GM23338 (cell line): ENCODE results near the gene RNU6-9.

ENCODE experiments used
- CREB1 ChIP-seq: fragments of 250-450 bp; sonication (Bioruptor Pico); IDR thresholded peaks from 2 replicates; pipeline ENCODE4 v1.5.0; 2020; ENCODE audit warnings: low read depth, mild to moderate bottlenecking, moderate library complexity
- EZH2 ChIP-seq: fragments of 200-600 bp; sonication (generic); IDR thresholded peaks from one replicate; pipeline ENCODE4 v1.8.0; 2017; ENCODE audit warnings: antibody characterized with exemption, mild to moderate bottlenecking, low read depth; ENCODE audit not compliant: unreplicated experiment
- EZH2phosphoT487 ChIP-seq: fragments of 200-600 bp; sonication (generic); IDR thresholded peaks from one replicate; pipeline ENCODE4 v1.8.1; 2018; ENCODE audit warnings: antibody characterized with exemption; ENCODE audit not compliant: unreplicated experiment
- JUNB ChIP-seq: IDR thresholded peaks from one replicate; pipeline ENCODE4 v1.6.1; 2016; ENCODE audit warnings: antibody characterized with exemption; ENCODE audit not compliant: unreplicated experiment
- POLR2AphosphoS5 ChIP-seq: IDR thresholded peaks from 2 replicates; pipeline ENCODE4 v1.6.1; 2016; ENCODE audit warnings: antibody characterized with exemption, low read depth
- ZNF114 ChIP-seq: fragments of 250-450 bp; sonication (Bioruptor Pico); IDR thresholded peaks from 2 replicates; pipeline ENCODE4 v1.5.0; 2020; ENCODE audit warnings: mild to moderate bottlenecking, moderate library complexity
- ZNF331 ChIP-seq: fragments of 250-450 bp; sonication (Bioruptor Pico); IDR thresholded peaks from 2 replicates; pipeline ENCODE4 v1.5.0; 2020; ENCODE audit warnings: low read depth, mild to moderate bottlenecking, moderate library complexity
- TF ChIP-seq, protein P1 (sequence below), 2 experiments: fragments of 200-600 bp in 1 of 2; sonication (generic) in 1 of 2; conservative IDR thresholded peaks; 2 replicates each; pipeline versions ENCODE4 v1.5.1 to v1.6.1; 2016 to 2017; ENCODE audit warnings: antibody characterized with exemption in 2 of 2, low read depth in 2 of 2, mild to moderate bottlenecking in 2 of 2, moderate library complexity in 1 of 2
- TF ChIP-seq, protein P2 (sequence below): IDR thresholded peaks from one replicate; pipeline ENCODE4 v1.6.1; 2018; ENCODE audit warnings: antibody characterized with exemption; ENCODE audit not compliant: unreplicated experiment

DNA sequence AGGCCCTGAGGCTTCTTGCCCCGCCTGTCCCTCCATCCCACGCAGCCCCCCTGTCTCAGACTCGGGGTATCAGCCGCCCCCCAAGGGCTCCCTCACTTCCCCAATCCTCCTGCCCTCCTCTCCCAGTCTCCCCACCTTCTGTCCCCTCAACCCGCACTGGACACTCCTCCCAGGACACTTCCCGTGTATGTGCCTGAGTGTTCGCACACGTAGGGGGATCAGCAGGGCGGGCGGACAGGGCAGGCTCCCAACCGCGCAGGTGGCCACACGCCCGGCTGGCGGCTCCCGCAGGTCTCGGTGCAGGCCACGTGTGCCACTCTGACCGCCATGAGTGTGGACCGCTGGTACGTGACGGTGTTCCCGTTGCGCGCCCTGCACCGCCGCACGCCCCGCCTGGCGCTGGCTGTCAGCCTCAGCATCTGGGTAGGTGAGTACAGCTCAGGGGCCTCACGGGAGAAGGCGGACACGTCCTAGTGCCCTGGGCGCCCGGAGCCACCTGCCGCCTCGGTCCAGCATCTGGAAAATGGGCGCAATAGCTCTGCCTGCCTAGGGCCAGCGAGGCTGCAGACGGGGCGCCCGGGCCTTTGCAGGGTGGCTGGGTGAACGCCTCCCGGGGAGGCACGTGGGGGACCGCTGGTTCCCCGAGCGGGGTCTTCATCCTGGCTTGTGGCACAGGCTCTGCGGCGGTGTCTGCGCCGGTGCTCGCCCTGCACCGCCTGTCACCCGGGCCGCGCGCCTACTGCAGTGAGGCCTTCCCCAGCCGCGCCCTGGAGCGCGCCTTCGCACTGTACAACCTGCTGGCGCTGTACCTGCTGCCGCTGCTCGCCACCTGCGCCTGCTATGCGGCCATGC, 26.1 kb downstream of the RNU6-9 start:
- TF ChIP-seq, protein P1, sequence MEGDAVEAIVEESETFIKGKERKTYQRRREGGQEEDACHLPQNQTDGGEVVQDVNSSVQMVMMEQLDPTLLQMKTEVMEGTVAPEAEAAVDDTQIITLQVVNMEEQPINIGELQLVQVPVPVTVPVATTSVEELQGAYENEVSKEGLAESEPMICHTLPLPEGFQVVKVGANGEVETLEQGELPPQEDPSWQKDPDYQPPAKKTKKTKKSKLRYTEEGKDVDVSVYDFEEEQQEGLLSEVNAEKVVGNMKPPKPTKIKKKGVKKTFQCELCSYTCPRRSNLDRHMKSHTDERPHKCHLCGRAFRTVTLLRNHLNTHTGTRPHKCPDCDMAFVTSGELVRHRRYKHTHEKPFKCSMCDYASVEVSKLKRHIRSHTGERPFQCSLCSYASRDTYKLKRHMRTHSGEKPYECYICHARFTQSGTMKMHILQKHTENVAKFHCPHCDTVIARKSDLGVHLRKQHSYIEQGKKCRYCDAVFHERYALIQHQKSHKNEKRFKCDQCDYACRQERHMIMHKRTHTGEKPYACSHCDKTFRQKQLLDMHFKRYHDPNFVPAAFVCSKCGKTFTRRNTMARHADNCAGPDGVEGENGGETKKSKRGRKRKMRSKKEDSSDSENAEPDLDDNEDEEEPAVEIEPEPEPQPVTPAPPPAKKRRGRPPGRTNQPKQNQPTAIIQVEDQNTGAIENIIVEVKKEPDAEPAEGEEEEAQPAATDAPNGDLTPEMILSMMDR (conservative IDR thresholded peaks at IDR 0.05; ENCODE audit: low read depth in 2 of 2) = no peak
- peak; percentile 58 for TF ChIP-seq EZH2
- TF ChIP-seq EZH2phosphoT487 = no peak
- no peak for TF ChIP-seq ZNF114
- no peak for TF ChIP-seq POLR2AphosphoS5
- TF ChIP-seq JUNB = no peak
- no peak for TF ChIP-seq CREB1
- TF ChIP-seq, protein P2, sequence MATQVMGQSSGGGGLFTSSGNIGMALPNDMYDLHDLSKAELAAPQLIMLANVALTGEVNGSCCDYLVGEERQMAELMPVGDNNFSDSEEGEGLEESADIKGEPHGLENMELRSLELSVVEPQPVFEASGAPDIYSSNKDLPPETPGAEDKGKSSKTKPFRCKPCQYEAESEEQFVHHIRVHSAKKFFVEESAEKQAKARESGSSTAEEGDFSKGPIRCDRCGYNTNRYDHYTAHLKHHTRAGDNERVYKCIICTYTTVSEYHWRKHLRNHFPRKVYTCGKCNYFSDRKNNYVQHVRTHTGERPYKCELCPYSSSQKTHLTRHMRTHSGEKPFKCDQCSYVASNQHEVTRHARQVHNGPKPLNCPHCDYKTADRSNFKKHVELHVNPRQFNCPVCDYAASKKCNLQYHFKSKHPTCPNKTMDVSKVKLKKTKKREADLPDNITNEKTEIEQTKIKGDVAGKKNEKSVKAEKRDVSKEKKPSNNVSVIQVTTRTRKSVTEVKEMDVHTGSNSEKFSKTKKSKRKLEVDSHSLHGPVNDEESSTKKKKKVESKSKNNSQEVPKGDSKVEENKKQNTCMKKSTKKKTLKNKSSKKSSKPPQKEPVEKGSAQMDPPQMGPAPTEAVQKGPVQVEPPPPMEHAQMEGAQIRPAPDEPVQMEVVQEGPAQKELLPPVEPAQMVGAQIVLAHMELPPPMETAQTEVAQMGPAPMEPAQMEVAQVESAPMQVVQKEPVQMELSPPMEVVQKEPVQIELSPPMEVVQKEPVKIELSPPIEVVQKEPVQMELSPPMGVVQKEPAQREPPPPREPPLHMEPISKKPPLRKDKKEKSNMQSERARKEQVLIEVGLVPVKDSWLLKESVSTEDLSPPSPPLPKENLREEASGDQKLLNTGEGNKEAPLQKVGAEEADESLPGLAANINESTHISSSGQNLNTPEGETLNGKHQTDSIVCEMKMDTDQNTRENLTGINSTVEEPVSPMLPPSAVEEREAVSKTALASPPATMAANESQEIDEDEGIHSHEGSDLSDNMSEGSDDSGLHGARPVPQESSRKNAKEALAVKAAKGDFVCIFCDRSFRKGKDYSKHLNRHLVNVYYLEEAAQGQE = no peak
- TF ChIP-seq ZNF331 (CRISPR knock-in tag) = no peak
